Left lung (tissue), 14 donors: ENCODE measurements around the gene SLC30A3. TPM values are rescaled to one million over a fixed set of nuclear protein-coding genes. Genes with fewer than 3 reads are reported as not detected.

Source experiments
- ATAC-seq: fragments of 200-7000 bp; cut with Tn5 transposase; one replicate; pipeline ENCODE4 v1.9.1; 2020; ENCODE audit warnings: moderate library complexity
- DNase-seq, 4 donors: peaks; one replicate each; pipeline ENCODE4 v3.0.0-alpha.2; 2013 to 2020
- H3K27ac ChIP-seq, 2 donors: fragments of 200-600 bp; sonication (generic) in 1 of 2; one replicate each; pipeline versions ENCODE4 v1.5.0 to v1.8.0; 2020 to 2021
- H3K27me3 ChIP-seq, 2 donors: fragments of 200-600 bp; sonication (generic) in 1 of 2; one replicate each; pipeline versions ENCODE4 v1.5.0 to v1.8.0; 2020 to 2021
- H3K36me3 ChIP-seq, 2 donors: fragments of 200-600 bp; sonication (generic) in 1 of 2; one replicate each; pipeline versions ENCODE4 v1.5.0 to v1.8.0; 2020 to 2021
- H3K4me1 ChIP-seq, 2 donors: fragments of 200-600 bp; one replicate each; pipeline ENCODE4 v1.8.0; 2021
- H3K4me3 ChIP-seq, 2 donors: fragments of 200-600 bp; sonication (generic) in 1 of 2; one replicate each; pipeline versions ENCODE4 v1.5.0 to v1.8.0; 2020 to 2021; ENCODE audit warnings: mild to moderate bottlenecking in 1 of 2
- H3K9me3 ChIP-seq, 2 donors: fragments of 200-600 bp; sonication (generic) in 1 of 2; one replicate each; pipeline versions ENCODE4 v1.5.0 to v1.8.0; 2020 to 2021
- intact Hi-C, 2 donors: fragments of 100-400 bp; cut with DNase I; formaldehyde crosslinking; loops; one replicate each; pipeline versions ENCODE4 v1.11.2 to v1.14.2; 2022
- long read RNA-seq, 12 donors: library from polyadenylated mRNA in 2 of 12; unstranded in 2 of 12; transcript quantifications; one replicate each; pipeline ENCODE4 v2.0.0 and lab custom pipeline, GENCODE V29; 2019 to 2026
- polyA plus RNA-seq, 6 donors: library from polyadenylated mRNA; unstranded; fragments of 120-200 nt; gene quantifications; one replicate each; pipeline ENCODE4 v1.2.1, GENCODE V29; 2013; ENCODE audit not compliant: insufficient read length in 6 of 6
- total RNA-seq, 2 donors: library from RNA; stranded (reverse); fragmentation: NEBNext Ultra II Directional; extraction: Animal tissue kit (Norgen Biotek cat#: 25700); gene quantifications; one replicate each; pipeline ENCODE4 v1.2.1, GENCODE V29; 2021
- TF ChIP-seq, protein P1 (sequence below), 2 donors: fragments of 200-600 bp; sonication (generic) in 1 of 2; IDR thresholded peaks; one replicate each; pipeline versions ENCODE4 v1.5.0 to v1.8.0; 2021; ENCODE audit warnings: antibody characterized with exemption in 2 of 2
- donor health status: DM: no; HTN: yes; CAD: no.
- donor health status: DM: no; HTN: no; CAD: no.

Gene SLC30A3, protein sequence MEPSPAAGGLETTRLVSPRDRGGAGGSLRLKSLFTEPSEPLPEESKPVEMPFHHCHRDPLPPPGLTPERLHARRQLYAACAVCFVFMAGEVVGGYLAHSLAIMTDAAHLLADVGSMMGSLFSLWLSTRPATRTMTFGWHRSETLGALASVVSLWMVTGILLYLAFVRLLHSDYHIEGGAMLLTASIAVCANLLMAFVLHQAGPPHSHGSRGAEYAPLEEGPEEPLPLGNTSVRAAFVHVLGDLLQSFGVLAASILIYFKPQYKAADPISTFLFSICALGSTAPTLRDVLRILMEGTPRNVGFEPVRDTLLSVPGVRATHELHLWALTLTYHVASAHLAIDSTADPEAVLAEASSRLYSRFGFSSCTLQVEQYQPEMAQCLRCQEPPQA
- total RNA-seq (under 1 TPM; 0.39 to 0.64 TPM), polyA plus RNA-seq (under 1 TPM; 0.26 to 0.69 (median 0.48) TPM)
- long read RNA-seq, donor 1: 0 reads
- long read RNA-seq, donor 2, partial matches to known transcripts: 0 of 1 reads
- long read RNA-seq, donor 2, other reads (novel, unspliced or antisense): 0 of 1 reads
- long read RNA-seq, donor 3: 0 reads
- long read RNA-seq, donor 4: 0 reads
- long read RNA-seq, donor 5: 0 reads
- long read RNA-seq, donor 6: 0 reads
- long read RNA-seq, donor 7: 0 reads
- long read RNA-seq, donor 8: 0 reads
- long read RNA-seq, donor 9: 0 reads
- long read RNA-seq, donor 10: 0 reads
- long read RNA-seq, donor 11, transcript SLC30A3-201 (8 exons, 2,260 nt): major isoform, 9 of 14 reads
- long read RNA-seq, donor 11, partial matches to known transcripts: 0 of 14 reads
- long read RNA-seq, donor 11, other reads (novel, unspliced or antisense): 0 of 14 reads
- long read RNA-seq, donor 12: 0 reads

DNA sequence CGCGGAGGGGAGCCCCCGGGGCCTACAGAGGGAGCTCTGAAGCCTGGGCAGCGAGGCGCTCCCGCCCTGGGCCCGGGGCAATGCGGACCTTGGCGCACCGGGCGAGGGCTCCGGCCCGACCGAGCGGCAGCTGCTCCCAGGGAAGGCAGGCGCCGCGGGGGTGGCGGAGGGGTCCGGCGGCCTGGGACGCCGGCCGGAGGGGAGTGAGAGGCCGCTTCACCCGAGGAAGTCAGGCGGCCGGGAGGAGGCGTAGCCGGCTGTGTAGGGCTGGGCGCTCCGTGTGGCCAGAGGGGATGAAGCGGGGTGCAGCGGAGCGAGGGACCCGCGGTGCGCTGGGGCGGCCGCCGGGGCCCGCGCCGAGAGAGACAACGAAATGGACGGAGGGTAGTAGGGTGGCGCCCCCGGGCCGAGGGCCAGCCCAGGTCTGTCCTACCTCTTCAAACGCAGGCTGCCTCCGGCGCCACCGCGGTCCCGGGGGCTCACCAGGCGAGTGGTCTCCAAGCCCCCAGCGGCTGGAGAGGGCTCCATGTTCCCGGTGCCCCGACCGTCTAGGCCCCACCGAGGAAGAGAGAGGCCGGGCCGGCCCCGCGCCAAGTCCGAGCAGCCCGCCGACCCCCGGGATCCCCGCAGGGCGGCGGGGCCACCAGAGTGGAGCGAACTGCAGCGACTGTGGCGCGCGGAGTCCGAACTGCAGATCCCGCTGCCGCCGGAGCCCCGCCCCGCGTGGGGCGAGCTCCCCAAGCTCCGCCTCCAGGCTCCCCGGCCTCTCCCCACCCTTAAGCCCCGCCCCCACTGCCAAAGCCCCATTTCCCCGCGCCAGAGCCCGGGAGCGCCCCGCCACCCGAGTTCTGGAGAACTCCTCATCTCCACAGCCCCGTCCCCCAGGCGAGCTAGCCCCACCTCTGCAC is at the start of gene SLC30A3:
Gene SLC30A3 (minus strand): TSS at position 669 of the 908 bp plus-strand sequence. CDS start 141 bp downstream, at position 528.
- TF ChIP-seq, protein P1, sequence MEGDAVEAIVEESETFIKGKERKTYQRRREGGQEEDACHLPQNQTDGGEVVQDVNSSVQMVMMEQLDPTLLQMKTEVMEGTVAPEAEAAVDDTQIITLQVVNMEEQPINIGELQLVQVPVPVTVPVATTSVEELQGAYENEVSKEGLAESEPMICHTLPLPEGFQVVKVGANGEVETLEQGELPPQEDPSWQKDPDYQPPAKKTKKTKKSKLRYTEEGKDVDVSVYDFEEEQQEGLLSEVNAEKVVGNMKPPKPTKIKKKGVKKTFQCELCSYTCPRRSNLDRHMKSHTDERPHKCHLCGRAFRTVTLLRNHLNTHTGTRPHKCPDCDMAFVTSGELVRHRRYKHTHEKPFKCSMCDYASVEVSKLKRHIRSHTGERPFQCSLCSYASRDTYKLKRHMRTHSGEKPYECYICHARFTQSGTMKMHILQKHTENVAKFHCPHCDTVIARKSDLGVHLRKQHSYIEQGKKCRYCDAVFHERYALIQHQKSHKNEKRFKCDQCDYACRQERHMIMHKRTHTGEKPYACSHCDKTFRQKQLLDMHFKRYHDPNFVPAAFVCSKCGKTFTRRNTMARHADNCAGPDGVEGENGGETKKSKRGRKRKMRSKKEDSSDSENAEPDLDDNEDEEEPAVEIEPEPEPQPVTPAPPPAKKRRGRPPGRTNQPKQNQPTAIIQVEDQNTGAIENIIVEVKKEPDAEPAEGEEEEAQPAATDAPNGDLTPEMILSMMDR (IDR thresholded peaks at IDR 0.05): no peak
- no peaks in the 10 kb centered on the region for H3K9me3 ChIP-seq
- peak; percentile 88 for ATAC-seq
- no peaks in the 10 kb centered on the region for H3K36me3 ChIP-seq
- H3K4me3 ChIP-seq: peak within 1 kb of the TSS; percentile 33 to 49
- intact Hi-C loops: no loop called here
- H3K27me3 ChIP-seq: peaks cover 51 to 97% of the 10 kb centered on the region in 2 donors
- peak in 3 of 4 donors; percentile 61 to 89 (median 71) for DNase-seq
- H3K27ac ChIP-seq: no peak within 1 kb of the TSS
- peaks cover 17 to 36% of the 10 kb centered on the region in 2 donors for H3K4me1 ChIP-seq

DNA sequence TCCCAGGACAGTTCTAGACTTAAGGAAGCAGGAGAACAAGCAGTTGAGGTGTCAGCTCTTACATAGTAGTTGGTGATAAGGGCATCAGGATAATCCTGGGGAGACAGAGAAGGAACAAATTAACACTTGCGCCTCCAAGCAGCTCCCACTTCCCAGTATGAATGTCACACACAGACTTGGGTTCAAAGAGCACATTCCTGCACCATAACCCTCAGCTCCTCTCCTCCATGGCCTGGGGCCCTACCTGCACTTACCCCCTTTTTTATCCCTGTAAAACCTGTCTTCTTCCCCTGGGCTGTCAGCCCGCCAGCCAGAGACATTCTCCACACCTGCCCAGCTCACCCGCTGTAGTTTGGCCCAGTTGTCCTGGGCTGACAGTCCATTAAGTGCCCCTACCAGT is 49.3 kb upstream of the SLC30A3 start:
- DNase-seq: no peak
- no peak overlapping the region for H3K27ac ChIP-seq
- H3K36me3 ChIP-seq: peaks cover 0 to 58% of the 10 kb centered on the region in 2 donors
- ATAC-seq: no peak
- H3K4me3 ChIP-seq: no peak overlapping the region
- peaks cover 0 to 9% of the 10 kb centered on the region in 2 donors for H3K4me1 ChIP-seq
- no peaks in the 10 kb centered on the region for H3K9me3 ChIP-seq
- TF ChIP-seq, protein P1 (IDR thresholded peaks at IDR 0.05): no peak
- intact Hi-C loops: no loop called here
- peaks cover 17 to 19% of the 10 kb centered on the region in 2 donors for H3K27me3 ChIP-seq

DNA sequence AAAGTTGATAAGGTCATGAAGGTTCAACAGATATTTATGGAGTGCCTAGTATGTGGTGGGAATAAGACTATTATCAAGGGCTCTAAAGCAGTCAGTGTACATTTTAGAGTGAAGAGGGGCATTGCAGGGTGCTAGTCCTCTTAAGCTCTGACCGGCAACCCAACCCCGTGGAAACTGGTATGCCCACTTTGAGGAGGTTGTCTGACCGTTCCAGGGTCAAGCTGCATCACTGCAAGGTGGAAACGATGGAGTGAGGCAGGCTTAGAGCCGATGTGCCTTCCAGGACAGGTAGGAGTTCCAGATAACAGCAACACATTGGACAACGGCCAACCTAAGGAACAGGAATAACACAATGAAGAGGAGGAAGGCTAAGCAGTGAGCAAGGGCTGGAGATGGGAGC is 46.8 kb upstream of the SLC30A3 start:
- peaks cover 0 to 19% of the 10 kb centered on the region in 2 donors for H3K4me1 ChIP-seq
- peaks cover 32 to 44% of the 10 kb centered on the region in 2 donors for H3K27me3 ChIP-seq
- H3K9me3 ChIP-seq: no peaks in the 10 kb centered on the region
- ATAC-seq (no peak), DNase-seq (no peak)
- no peak overlapping the region for H3K4me3 ChIP-seq
- peaks cover 0 to 42% of the 10 kb centered on the region in 2 donors for H3K36me3 ChIP-seq
- TF ChIP-seq, protein P1 (IDR thresholded peaks at IDR 0.05): no peak
- H3K27ac ChIP-seq: no peak overlapping the region
- intact Hi-C loops: no loop called here

DNA sequence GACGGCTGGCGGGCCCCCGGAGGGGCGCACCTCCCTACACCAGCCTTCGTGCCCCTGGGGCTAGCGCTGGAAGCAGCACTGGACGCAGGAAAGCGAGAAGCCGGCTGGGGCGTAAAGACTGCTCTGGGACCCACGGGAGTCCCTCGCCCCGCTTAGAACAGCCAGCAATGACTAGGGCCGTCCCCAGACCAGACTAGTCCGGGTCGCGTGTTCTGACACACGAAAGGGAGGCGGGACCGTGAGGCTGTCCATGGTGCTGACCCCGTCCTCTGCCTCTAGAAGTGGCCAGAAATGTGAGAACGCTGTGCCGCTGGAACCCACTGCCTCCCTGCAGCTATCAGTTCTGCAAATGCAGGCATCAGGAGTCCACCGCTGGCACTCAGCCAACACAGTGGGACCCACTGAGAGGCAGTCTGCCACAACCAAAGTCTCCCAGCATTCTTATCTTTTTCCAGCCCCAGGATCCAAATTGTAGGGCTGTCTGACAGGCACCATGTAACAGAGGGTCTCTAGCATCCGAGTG is 45.6 kb upstream of the SLC30A3 start, which contains the start of gene UCN:
Gene UCN (minus strand): TSS at position 87 of the 523 bp plus-strand sequence. CDS start 550 bp downstream, outside the sequence.
- Histone ChIP-seq H3K27ac (no peak within 1 kb of the TSS), H3K27me3 (peaks cover 32 to 48% of the 10 kb centered on the region in 2 donors), H3K4me1 (peaks cover 0 to 21% of the 10 kb centered on the region in 2 donors), H3K36me3 (peaks cover 0 to 42% of the 10 kb centered on the region in 2 donors), H3K9me3 (no peaks in the 10 kb centered on the region), H3K4me3 (no peak within 1 kb of the TSS)
- TF ChIP-seq, protein P1 (IDR thresholded peaks at IDR 0.05): no peak
- intact Hi-C loops: no loop called here
- peak in 1 of 4 donors; percentile 46 for DNase-seq
- peak; percentile 58 for ATAC-seq
